HG03432 (cell line): ENCODE data around the gene NHERF1.

ENCODE experiments used
- ATAC-seq: cut with Tn5 transposase; IDR thresholded peaks from one replicate; pipeline ENCODE4 v1.9.1; 2021; ENCODE audit warnings: mild to moderate bottlenecking, moderate library complexity; ENCODE audit not compliant: unreplicated experiment

Gene NHERF1

GRCh38 chr17:74767111-74767516 lies 18.7 kb downstream of the NHERF1 start:
- ATAC-seq, result no peak

- no peak for ATAC-seq
These were observed 19.8 kb downstream of the NHERF1 start for GRCh38 chr17:74768069-74768762.

- ATAC-seq, result no peak
These were observed 20.3 kb downstream of the NHERF1 start for GRCh38 chr17:74768763-74769114.

- no peak for ATAC-seq
These were observed 20.9 kb downstream of the NHERF1 start for GRCh38 chr17:74769266-74769855.

GRCh38 chr17:74769856-74770497 lies 21.5 kb downstream of the NHERF1 start:
- ATAC-seq, result no peak

- no peak for ATAC-seq
These were observed 22.3 kb downstream of the NHERF1 start for GRCh38 chr17:74770498-74771318.

- no peak for ATAC-seq
These were observed 23.0 kb downstream of the NHERF1 start for GRCh38 chr17:74771319-74771914.

GRCh38 chr17:74772053-74772452 lies 23.6 kb downstream of the NHERF1 start:
- ATAC-seq, result no peak

GRCh38 chr17:74773414-74773813 lies 25.0 kb downstream of the NHERF1 start:
- ATAC-seq, result no peak

GRCh38 chr17:74773871-74774286 lies 25.5 kb downstream of the NHERF1 start:
- no peak for ATAC-seq

GRCh38 chr17:74775409-74776043 lies 27.1 kb downstream of the NHERF1 start:
- no peak for ATAC-seq

GRCh38 chr17:74776044-74776962 lies 27.9 kb downstream of the NHERF1 start, which contains the start of gene NAT9:
TSS of gene NAT9 (minus strand) at chr17:74776345. CDS start at chr17:74775698, 647 bp downstream.
- ATAC-seq, result peak; percentile 78

GRCh38 chr17:74776990-74777389 lies 28.6 kb downstream of the NHERF1 start:
- ATAC-seq, result no peak

GRCh38 chr17:74777901-74778515 lies 29.6 kb downstream of the NHERF1 start:
- ATAC-seq, result no peak

- no peak for ATAC-seq
These were observed 30.5 kb downstream of the NHERF1 start for GRCh38 chr17:74778960-74779359.

GRCh38 chr17:74779501-74779900 lies 31.1 kb downstream of the NHERF1 start:
- ATAC-seq, result no peak

GRCh38 chr17:74779948-74780400 lies 31.5 kb downstream of the NHERF1 start:
- ATAC-seq, result peak; percentile 64

- no peak for ATAC-seq
These were observed 32.2 kb downstream of the NHERF1 start for GRCh38 chr17:74780443-74781238.
